NCI-H1417 (cell line): ENCODE measurements around the gene COL8A2.
A peak's percentile ranks its signal among the peaks of the same experiment; 100 is the strongest.
"Not testable (repeated sequence)": the region's sequence is repeated elsewhere in the genome, so short reads cannot be mapped to it uniquely, and the experiment has no call there.

Source experiments
- DNase-seq, 3 experiments: peaks; one replicate each; lab custom pipeline; 2025; lab: John Stamatoyannopoulos, UW

The COL8A2 gene

GRCh38 chr1:36125129-36125991 is at the start of gene COL8A2:
Gene COL8A2 (minus strand): TSS chr1:36125222. CDS start chr1:36100242, 24,980 bp downstream.
- DNase-seq = peak in 2 of 3 experiments; percentile 10 to 13

- peak; percentile 33 to 89 (median 80) for DNase-seq
These were observed 49.7 kb upstream of the COL8A2 start for GRCh38 chr1:36174713-36175112.

GRCh38 chr1:36172983-36173382 is 48.0 kb upstream of the COL8A2 start:
- DNase-seq = no peak

- no peak for DNase-seq
These were observed 47.2 kb upstream of the COL8A2 start for GRCh38 chr1:36172017-36172747.

- no peak for DNase-seq
These were observed 45.8 kb upstream of the COL8A2 start for GRCh38 chr1:36170643-36171412.

GRCh38 chr1:36168514-36168913 is 43.5 kb upstream of the COL8A2 start:
- no peak for DNase-seq

- DNase-seq = no peak
These were observed 42.2 kb upstream of the COL8A2 start for GRCh38 chr1:36166938-36167905.

- DNase-seq = no peak
These were observed 41.1 kb upstream of the COL8A2 start for GRCh38 chr1:36166136-36166535.

- DNase-seq = no peak
These were observed 40.1 kb upstream of the COL8A2 start for GRCh38 chr1:36165145-36165544.

- DNase-seq = no peak
These were observed 39.3 kb upstream of the COL8A2 start for GRCh38 chr1:36164361-36164760.

GRCh38 chr1:36163426-36163825 is 38.4 kb upstream of the COL8A2 start:
- DNase-seq = no peak

GRCh38 chr1:36162680-36163239 is 37.7 kb upstream of the COL8A2 start:
- DNase-seq = no peak

- no peak for DNase-seq
These were observed 36.9 kb upstream of the COL8A2 start for GRCh38 chr1:36161641-36162531.

- DNase-seq = no peak
These were observed 36.0 kb upstream of the COL8A2 start for GRCh38 chr1:36160949-36161485.

GRCh38 chr1:36160388-36160948 is 35.4 kb upstream of the COL8A2 start:
- no peak for DNase-seq

- DNase-seq = no peak
These were observed 34.8 kb upstream of the COL8A2 start for GRCh38 chr1:36159614-36160387.

GRCh38 chr1:36158827-36159252 is 33.8 kb upstream of the COL8A2 start:
- DNase-seq = not testable (repeated sequence)
